Hypothalamus (tissue), 51 donors: ENCODE data around the gene PHF21B.
"Not testable (repeated sequence)": the region's sequence is repeated elsewhere in the genome, so short reads cannot be mapped to it uniquely, and the experiment has no call there.

Experiments
- DNase-seq, 51 donors: peaks; one replicate each; lab custom pipeline; 2025; lab: John Stamatoyannopoulos, UW

The PHF21B gene

GRCh38 chr22:45009606-45010531 lies at the start of gene PHF21B:
Gene PHF21B (minus strand): TSS chr22:45010005. CDS start chr22:45009549, 456 bp downstream.
- peak in 46 of 51 donors; percentile 20 to 84 (median 62) for DNase-seq

GRCh38 chr22:45059296-45059695 lies 49.5 kb upstream of the PHF21B start:
- no peak for DNase-seq

- no peak for DNase-seq
Measured at GRCh38 chr22:45058622-45058912, 48.8 kb upstream of the PHF21B start.

- no peak for DNase-seq
Measured at GRCh38 chr22:45055936-45056335, 46.1 kb upstream of the PHF21B start.

- no peak for DNase-seq
Measured at GRCh38 chr22:45053571-45053970, 43.8 kb upstream of the PHF21B start.

GRCh38 chr22:45053094-45053493 lies 43.3 kb upstream of the PHF21B start:
- no peak for DNase-seq

GRCh38 chr22:45052665-45053064 lies 42.9 kb upstream of the PHF21B start:
- not testable (repeated sequence) for DNase-seq

- no peak for DNase-seq
Measured at GRCh38 chr22:45051946-45052345, 42.1 kb upstream of the PHF21B start.

- no peak for DNase-seq
Measured at GRCh38 chr22:45051419-45051818, 41.6 kb upstream of the PHF21B start.

GRCh38 chr22:45047260-45047659 lies 37.5 kb upstream of the PHF21B start:
- DNase-seq: no peak

- no peak for DNase-seq
Measured at GRCh38 chr22:45045208-45045607, 35.4 kb upstream of the PHF21B start.

- no peak for DNase-seq
Measured at GRCh38 chr22:45042263-45042662, 32.5 kb upstream of the PHF21B start.

- DNase-seq: no peak
Measured at GRCh38 chr22:45039133-45039532, 29.3 kb upstream of the PHF21B start.

GRCh38 chr22:45036154-45036553 lies 26.3 kb upstream of the PHF21B start:
- DNase-seq: peak in 37 of 51 donors; percentile 4 to 71 (median 34)

GRCh38 chr22:45034821-45035220 lies 25.0 kb upstream of the PHF21B start:
- DNase-seq: no peak

- no peak for DNase-seq
Measured at GRCh38 chr22:45034156-45034555, 24.4 kb upstream of the PHF21B start.

GRCh38 chr22:45033136-45033535 lies 23.3 kb upstream of the PHF21B start:
- no peak for DNase-seq

GRCh38 chr22:45031629-45032403 lies 22.0 kb upstream of the PHF21B start:
- no peak for DNase-seq

- no peak for DNase-seq
Measured at GRCh38 chr22:45029501-45029900, 19.7 kb upstream of the PHF21B start.

- DNase-seq: no peak
Measured at GRCh38 chr22:45026511-45026910, 16.7 kb upstream of the PHF21B start.

GRCh38 chr22:45023431-45023830 lies 13.6 kb upstream of the PHF21B start:
- DNase-seq: no peak
